IPS DF 6.9 (cell line): ENCODE measurements around the gene TAF4B.
"Not testable (repeated sequence)": the region's sequence is repeated elsewhere in the genome, so short reads cannot be mapped to it uniquely, and the experiment has no call there.

Experiments used
- DNase-seq: peaks from one replicate; pipeline ENCODE4 v3.0.0-alpha.2; 2013; ENCODE audit warnings: low read depth, low spot score
- H3K27ac ChIP-seq: one replicate; pipeline ENCODE4 v1.5.1; 2013; ENCODE audit warnings: low read length, control low read depth
- H3K27me3 ChIP-seq: 2 replicates; pipeline ENCODE4 v1.6.1; 2013; ENCODE audit warnings: mild to moderate bottlenecking, low read length; ENCODE audit not compliant: control insufficient read depth, insufficient read depth
- H3K36me3 ChIP-seq: 2 replicates; pipeline ENCODE4 v1.6.1; 2013; ENCODE audit warnings: low read length; ENCODE audit not compliant: control insufficient read depth, insufficient read depth
- H3K4me1 ChIP-seq: 2 replicates; pipeline ENCODE4 v1.6.1; 2013; ENCODE audit warnings: low read length; ENCODE audit not compliant: control insufficient read depth, insufficient read depth
- H3K4me3 ChIP-seq: 2 replicates; pipeline ENCODE4 v1.5.1; 2013; ENCODE audit warnings: mild to moderate bottlenecking, low read length
- H3K9me3 ChIP-seq: 2 replicates; pipeline ENCODE4 v1.6.1; 2013; ENCODE audit warnings: low read length, inconsistent platforms; ENCODE audit not compliant: control insufficient read depth, insufficient read depth
- WGBS: extraction: QIAGEN DNeasy Blood & Tissue Kit; methylation state at CpG from one replicate; pipeline ENCODE4 v1.1.7; 2013; ENCODE audit warnings: mixed read lengths, missing lambda C conversion rate; ENCODE audit not compliant: insufficient read length, insufficient coverage; 5-methylcytosine and 5-hydroxymethylcytosine counted together

The TAF4B gene

GRCh38 chr18:26437634-26438033 is 211.4 kb downstream of the TAF4B start:
- H3K9me3 ChIP-seq, H3K4me1 ChIP-seq, H3K27me3 ChIP-seq, H3K36me3 ChIP-seq, DNase-seq, H3K27ac ChIP-seq, H3K4me3 ChIP-seq: not testable (repeated sequence)
- no CpG with 5 or more reads among the region's 3 CpGs for WGBS

- no peak overlapping the region for H3K4me3 ChIP-seq
- WGBS = no CpG with 5 or more reads among the region's 5 CpGs
- peaks cover 3% of the 10 kb centered on the region; the same call in 1 of the 2 replicates for H3K4me1 ChIP-seq
- no peak for DNase-seq
- no peak overlapping the region for H3K27ac ChIP-seq
- no peaks in the 10 kb centered on the region for H3K9me3 ChIP-seq
- H3K27me3 ChIP-seq = no peaks in the 10 kb centered on the region
- no peaks in the 10 kb centered on the region for H3K36me3 ChIP-seq
These were observed 212.7 kb downstream of the TAF4B start for GRCh38 chr18:26438980-26439379.

GRCh38 chr18:26439537-26439936 is 213.3 kb downstream of the TAF4B start:
- Histone ChIP-seq H3K4me3 (no peak overlapping the region), H3K27ac (no peak overlapping the region), H3K36me3 (no peaks in the 10 kb centered on the region), H3K9me3 (no peaks in the 10 kb centered on the region), H3K27me3 (no peaks in the 10 kb centered on the region), H3K4me1 (peaks cover 3% of the 10 kb centered on the region; the same call in 1 of the 2 replicates)
- no peak for DNase-seq
- no CpG with 5 or more reads among the region's 4 CpGs for WGBS

GRCh38 chr18:26440644-26441043 is 214.4 kb downstream of the TAF4B start:
- no peak overlapping the region for H3K27ac ChIP-seq
- no CpG with 5 or more reads among the region's 8 CpGs for WGBS

More at GRCh38 chr18:26440644-26441043, 214.4 kb downstream of the TAF4B start:
- DNase-seq = no peak
- no peaks in the 10 kb centered on the region for H3K27me3 ChIP-seq
- no peaks in the 10 kb centered on the region for H3K9me3 ChIP-seq
- no peaks in the 10 kb centered on the region for H3K36me3 ChIP-seq
- peaks cover 3% of the 10 kb centered on the region; the same call in 1 of the 2 replicates for H3K4me1 ChIP-seq
- no peak overlapping the region for H3K4me3 ChIP-seq
